GM18951 (cell line): ENCODE data around the gene KAZN.

ENCODE experiments used
- POLR2A ChIP-seq: IDR thresholded peaks from 4 replicates; pipeline ENCODE4 v1.6.1; 2011; ENCODE audit warnings: mild to moderate bottlenecking; ENCODE audit not compliant: insufficient read length, insufficient read depth; ENCODE audit errors: extremely low read depth
- in situ Hi-C: fragments of 300-500 bp; cut with MboI; formaldehyde crosslinking; loops from one replicate; pipeline ENCODE4 v1.12.0; 2022; ENCODE audit warnings: low sequenced_read_pairs, mixed read lengths, inconsistent platforms; ENCODE audit not compliant: unreplicated experiment

Gene KAZN

GRCh38 chr1:14841951-14842350 is 243.5 kb downstream of the KAZN start:
- no peak for TF ChIP-seq POLR2A
- in situ Hi-C loops, result no loop called here

GRCh38 chr1:14842361-14842760 is 243.9 kb downstream of the KAZN start:
- no peak for TF ChIP-seq POLR2A
- in situ Hi-C loops, result no loop called here

- TF ChIP-seq POLR2A, result no peak
- in situ Hi-C loops, result no loop called here
These were observed 244.4 kb downstream of the KAZN start for GRCh38 chr1:14842891-14843290.

GRCh38 chr1:14843525-14843924 is 245.0 kb downstream of the KAZN start:
- in situ Hi-C loops, result no loop called here

GRCh38 chr1:14844356-14844755 is 245.9 kb downstream of the KAZN start:
- TF ChIP-seq POLR2A, result no peak
- in situ Hi-C loops, result no loop called here

More at GRCh38 chr1:14843525-14843924, 245.0 kb downstream of the KAZN start:
- TF ChIP-seq POLR2A, result no peak

GRCh38 chr1:14844923-14845617 is 246.6 kb downstream of the KAZN start:
- no peak for TF ChIP-seq POLR2A
- in situ Hi-C loops, result no loop called here

- in situ Hi-C loops, result no loop called here
These were observed 247.4 kb downstream of the KAZN start for GRCh38 chr1:14845851-14846250.

GRCh38 chr1:14846688-14847087 is 248.2 kb downstream of the KAZN start:
- in situ Hi-C loops, result no loop called here
- TF ChIP-seq POLR2A, result no peak

More at GRCh38 chr1:14845851-14846250, 247.4 kb downstream of the KAZN start:
- TF ChIP-seq POLR2A, result no peak

GRCh38 chr1:14848203-14848602 is 249.7 kb downstream of the KAZN start:
- no peak for TF ChIP-seq POLR2A
- in situ Hi-C loops, result no loop called here

GRCh38 chr1:14848625-14849024 is 250.1 kb downstream of the KAZN start:
- in situ Hi-C loops, result no loop called here
- no peak for TF ChIP-seq POLR2A

GRCh38 chr1:14849038-14849437 is 250.6 kb downstream of the KAZN start:
- in situ Hi-C loops, result no loop called here
- TF ChIP-seq POLR2A, result no peak

GRCh38 chr1:14850563-14850962 is 252.1 kb downstream of the KAZN start:
- no peak for TF ChIP-seq POLR2A
- in situ Hi-C loops, result no loop called here

GRCh38 chr1:14851760-14852159 is 253.3 kb downstream of the KAZN start:
- in situ Hi-C loops, result no loop called here
- no peak for TF ChIP-seq POLR2A

GRCh38 chr1:14852291-14852690 is 253.8 kb downstream of the KAZN start:
- in situ Hi-C loops, result no loop called here

More at GRCh38 chr1:14852291-14852690, 253.8 kb downstream of the KAZN start:
- TF ChIP-seq POLR2A, result no peak
